H1 (cell line): ENCODE data around the gene SIM2. TPM values are rescaled to one million over a fixed set of nuclear protein-coding genes. Genes with fewer than 3 reads are reported as not detected.

ENCODE experiments used
- CTCF ChIA-PET: fragments of 300-600 bp; sonication (Branson Sonifier 250); formaldehyde crosslinking; loops from one replicate; lab custom pipeline; 2021; ENCODE audit not compliant: partially characterized antibody; lab: Charles Lee
- POLR2A ChIA-PET: fragments of 300-600 bp; sonication (Branson Sonifier 250); formaldehyde crosslinking; loops from one replicate; lab custom pipeline; 2021; ENCODE audit warnings: inconsistent platforms; ENCODE audit not compliant: partially characterized antibody; lab: Charles Lee
- DNase-seq, 2 experiments: peaks; one replicate each; pipeline versions ENCODE4 v3.0.0 to v3.0.0-alpha.2; 2010 to 2022; ENCODE audit warnings: low spot score in 2 of 2, low read depth in 1 of 2, mixed read lengths in 1 of 2
- FAIRE-seq: peaks from 2 replicates; lab custom pipeline; 2011; peaks lifted over from hg19 to GRCh38; lab: Jason Lieb, UNC
- H2AFZ ChIP-seq: 2 replicates; pipeline ENCODE4 v1.8.1; 2012; ENCODE audit warnings: low read length, inconsistent platforms
- H2AK5ac ChIP-seq: 2 replicates; pipeline ENCODE4 v1.6.1; 2013; ENCODE audit warnings: low read depth, low read length
- H2BK120ac ChIP-seq: replicated peaks from 2 replicates; pipeline ENCODE3; 2013; ENCODE audit warnings: low read depth, low read length, inconsistent platforms
- H2BK12ac ChIP-seq: 2 replicates; pipeline ENCODE4 v1.6.1; 2013; ENCODE audit warnings: low read depth, low read length
- H2BK15ac ChIP-seq: 2 replicates; pipeline ENCODE4 v1.6.1; 2013; ENCODE audit warnings: low read length
- H2BK20ac ChIP-seq: 2 replicates; pipeline ENCODE4 v1.6.1; 2013; ENCODE audit warnings: low read length
- H2BK5ac ChIP-seq: 2 replicates; pipeline ENCODE4 v1.6.1; 2013; ENCODE audit warnings: low read depth, low read length
- H3K14ac ChIP-seq: 2 replicates; pipeline ENCODE4 v1.6.1; 2013; ENCODE audit warnings: inconsistent platforms; ENCODE audit not compliant: insufficient read length
- H3K18ac ChIP-seq: 2 replicates; pipeline ENCODE4 v1.6.1; 2013; ENCODE audit warnings: low read length; ENCODE audit errors: extremely low read depth
- H3K23ac ChIP-seq: 2 replicates; pipeline ENCODE4 v1.6.1; 2013; ENCODE audit warnings: inconsistent platforms; ENCODE audit not compliant: insufficient read length
- H3K23me2 ChIP-seq: 2 replicates; pipeline ENCODE4 v1.6.1; 2013; ENCODE audit warnings: low read depth, low read length
- H3K27ac ChIP-seq: 2 replicates; pipeline ENCODE4 v1.6.1; 2011; ENCODE audit warnings: low read depth, low read length, inconsistent platforms
- H3K27me3 ChIP-seq, 4 experiments: replicated peaks in 1 of 4; 1 replicate in 1 of 4; 2 replicates in 3 of 4; pipeline versions ENCODE4 v1.6.1 to v1.8.1; 2011 to 2013; ENCODE audit warnings: low read length in 3 of 4, mild to moderate bottlenecking in 3 of 4, inconsistent platforms in 2 of 4, mixed read lengths in 2 of 4, moderate library complexity in 1 of 4; ENCODE audit not compliant: control insufficient read depth in 3 of 4, insufficient read depth in 3 of 4; ENCODE audit errors: extremely low read depth in 1 of 4
- H3K36me3 ChIP-seq, 4 experiments: 2 replicates each; pipeline versions ENCODE4 v1.6.1 to v1.8.1; 2011 to 2013; ENCODE audit warnings: mild to moderate bottlenecking in 4 of 4, low read length in 3 of 4, moderate library complexity in 2 of 4, control low read depth in 1 of 4, inconsistent platforms in 1 of 4; ENCODE audit not compliant: insufficient read depth in 4 of 4, control insufficient read depth in 2 of 4
- H3K4ac ChIP-seq: replicated peaks from 2 replicates; pipeline ENCODE3; 2013; ENCODE audit warnings: low read length, low read depth, mixed read lengths, inconsistent platforms; ENCODE audit not compliant: insufficient read length
- H3K4me1 ChIP-seq, 4 experiments: replicated peaks in 1 of 4; 1 replicate in 1 of 4; 2 replicates in 3 of 4; pipeline versions ENCODE4 v1.6.1 to v1.8.1; 2011 to 2013; ENCODE audit warnings: low read length in 3 of 4, inconsistent platforms in 2 of 4, mixed read lengths in 1 of 4; ENCODE audit not compliant: insufficient read depth in 4 of 4, control insufficient read depth in 3 of 4
- H3K4me2 ChIP-seq, 2 experiments: 2 replicates each; pipeline versions ENCODE4 v1.6.1 to v1.8.1; 2011 to 2013; ENCODE audit warnings: low read depth in 2 of 2, low read length in 2 of 2, control low read depth in 1 of 2, inconsistent platforms in 1 of 2, mild to moderate bottlenecking in 1 of 2; ENCODE audit not compliant: insufficient read depth in 1 of 2
- H3K4me3 ChIP-seq, 4 experiments: fragments of 200-600, 300-600 bp in 1 of 4; sonication (generic), shearing (Covaris generic), sonication (Bioruptor Twin) in 1 of 4; 2 replicates each; pipeline versions ENCODE4 v1.5.1 to v1.8.1; 2011 to 2016; ENCODE audit warnings: low read length in 4 of 4, low read depth in 3 of 4, control low read depth in 2 of 4, inconsistent platforms in 2 of 4, mild to moderate bottlenecking in 2 of 4, mixed read lengths in 1 of 4, moderate library complexity in 1 of 4; ENCODE audit not compliant: insufficient read depth in 2 of 4; ENCODE audit errors: extremely low read depth in 1 of 4
- H3K56ac ChIP-seq: replicated peaks from 2 replicates; pipeline ENCODE3; 2013; ENCODE audit warnings: low read depth, mild to moderate bottlenecking, mixed read lengths, low read length, inconsistent platforms; ENCODE audit not compliant: insufficient read length
- H3K79me1 ChIP-seq: 2 replicates; pipeline ENCODE4 v1.6.1; 2013; ENCODE audit warnings: low read depth, low read length, control low read depth
- H3K79me2 ChIP-seq, 2 experiments: 2 replicates each; pipeline versions ENCODE4 v1.6.1 to v1.8.1; 2012 to 2013; ENCODE audit warnings: low read length in 2 of 2, mild to moderate bottlenecking in 2 of 2, inconsistent platforms in 1 of 2; ENCODE audit not compliant: insufficient read depth in 2 of 2, control insufficient read depth in 1 of 2
- H3K9ac ChIP-seq, 4 experiments: replicated peaks in 1 of 4; 1 replicate in 1 of 4; 2 replicates in 3 of 4; pipeline versions ENCODE4 v1.6.1 to v1.8.1; 2011 to 2013; ENCODE audit warnings: low read depth in 3 of 4, low read length in 3 of 4, control low read depth in 2 of 4, mild to moderate bottlenecking in 2 of 4, moderate library complexity in 2 of 4, inconsistent platforms in 1 of 4; ENCODE audit errors: extremely low read depth in 1 of 4
- H3K9me3 ChIP-seq, 2 experiments: 2 replicates each; pipeline versions ENCODE4 v1.6.1 to v1.8.1; 2012 to 2013; ENCODE audit warnings: mild to moderate bottlenecking in 2 of 2, moderate library complexity in 2 of 2, control low read depth in 1 of 2, inconsistent platforms in 1 of 2, low read depth in 1 of 2, low read length in 1 of 2, mixed read lengths in 1 of 2; ENCODE audit not compliant: insufficient read depth in 2 of 2
- H4K20me1 ChIP-seq, 2 experiments: replicated peaks in 1 of 2; 2 replicates each; pipeline versions ENCODE3 to v1.8.1; 2011 to 2013; ENCODE audit warnings: inconsistent platforms in 2 of 2, low read length in 2 of 2, mild to moderate bottlenecking in 1 of 2; ENCODE audit not compliant: insufficient read depth in 2 of 2, control insufficient read depth in 1 of 2
- H4K5ac ChIP-seq: 2 replicates; pipeline ENCODE4 v1.6.1; 2013; ENCODE audit warnings: low read length, low read depth, mixed read lengths, inconsistent platforms; ENCODE audit not compliant: insufficient read length
- H4K8ac ChIP-seq: 2 replicates; pipeline ENCODE4 v1.8.0; 2013; ENCODE audit warnings: mild to moderate bottlenecking, moderate library complexity, low read length, inconsistent platforms; ENCODE audit not compliant: insufficient read depth; ENCODE audit errors: extremely low read depth
- H4K91ac ChIP-seq: replicated peaks from 2 replicates; pipeline ENCODE3; 2013; ENCODE audit warnings: low read length, mixed read lengths, inconsistent platforms; ENCODE audit not compliant: insufficient read length
- CTCF ChIP-seq, 3 experiments: IDR thresholded peaks; 1 replicate in 2 of 3; 2 replicates in 1 of 3; pipeline versions ENCODE4 v1.5.1 to v1.6.1; 2011; ENCODE audit warnings: low read length in 3 of 3, mild to moderate bottlenecking in 3 of 3, inconsistent platforms in 2 of 3, low read depth in 1 of 3, moderate library complexity in 1 of 3; ENCODE audit not compliant: insufficient read depth in 1 of 3; ENCODE audit errors: control extremely low read depth in 1 of 3
- E2F6 ChIP-seq: IDR thresholded peaks from 2 replicates; pipeline ENCODE4 v1.6.1; 2012; ENCODE audit warnings: inconsistent platforms
- RAD21 ChIP-seq, 2 experiments: IDR thresholded peaks in 1 of 2; conservative IDR thresholded peaks in 1 of 2; 2 replicates each; pipeline ENCODE4 v1.6.1; 2011; ENCODE audit warnings: low read depth in 2 of 2, low read length in 2 of 2, improper control_type of control experiment in 1 of 2, inconsistent platforms in 1 of 2, mild to moderate bottlenecking in 1 of 2, moderate library complexity in 1 of 2
- SP4 ChIP-seq: IDR thresholded peaks from 2 replicates; pipeline ENCODE4 v1.6.1; 2012; ENCODE audit warnings: low read length, inconsistent platforms
- YY1 ChIP-seq: IDR thresholded peaks from 2 replicates; pipeline ENCODE4 v1.6.1; 2011; ENCODE audit warnings: low read depth, mild to moderate bottlenecking, low read length
- WGBS, 2 experiments: shearing (Covaris generic) in 1 of 2; methylation state at CpG; one replicate each; pipeline versions ENCODE4 v1.1.6 to v1.1.7; 2013 to 2015; ENCODE audit warnings: low lambda C conversion rate in 2 of 2, mixed read lengths in 2 of 2, inconsistent platforms in 1 of 2, low coverage in 1 of 2, missing lambda C conversion rate in 1 of 2; ENCODE audit not compliant: insufficient replicate concordance in 2 of 2, insufficient coverage in 1 of 2, insufficient read length in 1 of 2; ENCODE audit errors: extremely low coverage in 1 of 2, missing lambda C conversion rate in 1 of 2; 5-methylcytosine and 5-hydroxymethylcytosine counted together
- polyA plus RNA-seq, 7 experiments: library from polyadenylated mRNA; depleted of rRNA in 3 of 7; stranded (reverse) in 5 of 7; unstranded in 2 of 7; fragments of >200 nt in 5 of 7; fragments of 200-250 nt in 2 of 7; gene quantifications; 1 replicate in 5 of 7; 2 replicates in 1 of 7; 4 replicates in 1 of 7; pipeline versions ENCODE4 v1.2.1 to v1.2.3, GENCODE V29; 2011 to 2013; ENCODE audit warnings: missing spikeins in 2 of 7, mixed read lengths in 2 of 7
- total RNA-seq: library from RNA; stranded (reverse); fragmentation: NEBNext Ultra II Directional; extraction: Animal tissue kit (Norgen Biotek cat#: 25700); gene quantifications from 2 replicates; pipeline ENCODE4 v1.2.1, GENCODE V29; 2021

The SIM2 gene
- total and polyA plus RNA-seq, 2 of the 8 experiments (the other 6 are each of a cell fraction or from before 2014, with no cell fraction given): 0.05 to 0.26 TPM

GRCh38 chr21:36661511-36662309 lies 37.2 kb upstream of the SIM2 start:
- H3K9ac ChIP-seq: no peak overlapping the region
- ChIA-PET CTCF (interaction anchor here (0.5 to 4.3 kb wide), 17 partner anchors 9 to 1787 kb away, joined by 3 to 16 read pairs (median 4); no protein-coding TSS in a partner anchor), POLR2A (no interaction called here)
- H2BK5ac ChIP-seq: no peak overlapping the region
- no peak overlapping the region for H4K91ac ChIP-seq
- no peaks in the 10 kb centered on the region; the same call in 1 of the 2 replicates for H3K23me2 ChIP-seq
- peaks cover 0 to 2% of the 10 kb centered on the region in 2 experiments for H4K20me1 ChIP-seq
- H2BK15ac ChIP-seq: no peak overlapping the region
- no peak overlapping the region for H2BK12ac ChIP-seq
- no peaks in the 10 kb centered on the region for H3K79me1 ChIP-seq
- no peak overlapping the region for H2BK20ac ChIP-seq
- H3K56ac ChIP-seq: no peak overlapping the region
- no peak overlapping the region for H3K4ac ChIP-seq
- no peak overlapping the region for H3K4me2 ChIP-seq
- H3K79me2 ChIP-seq: no peaks in the 10 kb centered on the region
- no peak overlapping the region for H2AK5ac ChIP-seq
- H3K36me3 ChIP-seq: no peaks in the 10 kb centered on the region
- H3K27ac ChIP-seq: no peak overlapping the region
- H2AFZ ChIP-seq: no peak overlapping the region
- no peak overlapping the region for H3K18ac ChIP-seq
- H2BK120ac ChIP-seq: no peak overlapping the region
- H3K9me3 ChIP-seq: no peaks in the 10 kb centered on the region
- 42% methylated on average over 11 of the region's 11 CpGs; no CpG with 5 or more reads in 1 of the 2 experiments for WGBS, 2 experiments
- no peak overlapping the region for H4K8ac ChIP-seq
- H3K14ac ChIP-seq: no peak overlapping the region
- H3K23ac ChIP-seq: no peak overlapping the region
- H3K4me3 ChIP-seq: no peak overlapping the region
- no peak for FAIRE-seq
- no peaks in the 10 kb centered on the region for H3K27me3 ChIP-seq
- H3K4me1 ChIP-seq: no peaks in the 10 kb centered on the region; a peak in 1 of 7 replicates
- H4K5ac ChIP-seq: no peak overlapping the region
- no peak for DNase-seq
- TF ChIP-seq CTCF (IDR thresholded peaks at IDR 0.05; ENCODE audit: control extremely low read depth in 1 of 3, insufficient read depth in 1 of 3, low read depth in 1 of 3, low read length in 3 of 3) (peak; percentile 56 to 62 (median 56)), SP4 (no peak), RAD21 (IDR thresholded peaks at IDR 0.05 in 1 of 2, conservative IDR thresholded peaks at IDR 0.05 in 1 of 2; ENCODE audit: low read depth in 2 of 2, low read length in 2 of 2) (peak; percentile 61 to 62), E2F6 (peak; percentile 60; the same call in 1 of the 2 replicates), YY1 (0 out of 2 replicates have a peak, but pooled peaks have one; percentile 32)
